Limb (tissue), 2 donors: ENCODE results near the gene CCDC88B.
A peak's percentile ranks its signal among the peaks of the same experiment; 100 is the strongest.

Experiments
- DNase-seq, 2 donors: peaks; one replicate each; pipeline ENCODE4 v3.0.0-alpha.2; 2016; ENCODE audit errors: extremely low spot score in 2 of 2

The CCDC88B gene

GRCh38 chr11:64382586-64382985 lies 42.6 kb downstream of the CCDC88B start:
- no peak for DNase-seq

- no peak for DNase-seq
Measured at GRCh38 chr11:64383580-64383979, 43.6 kb downstream of the CCDC88B start.

GRCh38 chr11:64384028-64384737 lies 44.2 kb downstream of the CCDC88B start:
- DNase-seq, result no peak

- no peak for DNase-seq
Measured at GRCh38 chr11:64384981-64385944, 45.3 kb downstream of the CCDC88B start.

- DNase-seq, result no peak
Measured at GRCh38 chr11:64385945-64386704, 46.1 kb downstream of the CCDC88B start.

- DNase-seq, result no peak
Measured at GRCh38 chr11:64387916-64388315, 47.9 kb downstream of the CCDC88B start.

GRCh38 chr11:64388894-64389293 lies 48.9 kb downstream of the CCDC88B start:
- no peak for DNase-seq

GRCh38 chr11:64389851-64390250 lies 49.8 kb downstream of the CCDC88B start:
- DNase-seq, result no peak

GRCh38 chr11:64390558-64390957 lies 50.6 kb downstream of the CCDC88B start:
- no peak for DNase-seq

GRCh38 chr11:64391839-64392238 lies 51.8 kb downstream of the CCDC88B start:
- no peak for DNase-seq

- DNase-seq, result no peak
Measured at GRCh38 chr11:64395545-64396078, 55.6 kb downstream of the CCDC88B start.

- DNase-seq, result peak; percentile 24 to 71
Measured at GRCh38 chr11:64396079-64396591, 56.1 kb downstream of the CCDC88B start.

GRCh38 chr11:64400102-64400501 lies 60.1 kb downstream of the CCDC88B start:
- DNase-seq, result no peak

GRCh38 chr11:64400667-64401066 lies 60.7 kb downstream of the CCDC88B start:
- no peak for DNase-seq

GRCh38 chr11:64401775-64402174 lies 61.8 kb downstream of the CCDC88B start:
- DNase-seq, result no peak

GRCh38 chr11:64403106-64403505 lies 63.1 kb downstream of the CCDC88B start:
- no peak for DNase-seq

GRCh38 chr11:64406221-64406946 lies 66.4 kb downstream of the CCDC88B start:
- DNase-seq, result peak; percentile 24 to 60
